Activated effector memory CD4-positive, alpha-beta T cell treated with Interleukin-2 at 50 U/mL for 16 hours (primary cell): Measurements from ENCODE around the gene MAN2A2.
"Not testable (repeated sequence)": the region's sequence is repeated elsewhere in the genome, so short reads cannot be mapped to it uniquely, and the experiment has no call there.

Source experiments
- DNase-seq: peaks from one replicate; pipeline ENCODE4 v3.0.0-alpha.2; 2020

MAN2A2 gene

GRCh38 chr15:90871716-90872485, 31.2 kb upstream of the MAN2A2 start:
- DNase-seq = no peak

GRCh38 chr15:90872486-90873184, 30.5 kb upstream of the MAN2A2 start:
- DNase-seq = no peak

- no peak for DNase-seq
Observed at GRCh38 chr15:90873488-90873997, 29.6 kb upstream of the MAN2A2 start.

GRCh38 chr15:90873998-90874605, 29.0 kb upstream of the MAN2A2 start:
- DNase-seq = no peak

GRCh38 chr15:90874986-90875385, 28.1 kb upstream of the MAN2A2 start:
- DNase-seq = not testable (repeated sequence)

- no peak for DNase-seq
Observed at GRCh38 chr15:90875549-90875981, 27.5 kb upstream of the MAN2A2 start.

- no peak for DNase-seq
Observed at GRCh38 chr15:90876046-90876445, 27.1 kb upstream of the MAN2A2 start.

- no peak for DNase-seq
Observed at GRCh38 chr15:90876512-90877170, 26.5 kb upstream of the MAN2A2 start.

GRCh38 chr15:90877315-90877714, 25.8 kb upstream of the MAN2A2 start:
- no peak for DNase-seq

- DNase-seq = no peak
Observed at GRCh38 chr15:90877996-90878395, 25.1 kb upstream of the MAN2A2 start.

GRCh38 chr15:90878660-90879059, 24.4 kb upstream of the MAN2A2 start:
- DNase-seq = no peak

- no peak for DNase-seq
Observed at GRCh38 chr15:90879730-90880366, 23.3 kb upstream of the MAN2A2 start.

- no peak for DNase-seq
Observed at GRCh38 chr15:90880381-90881145, 22.5 kb upstream of the MAN2A2 start.

GRCh38 chr15:90881181-90881977, 21.7 kb upstream of the MAN2A2 start:
- DNase-seq = no peak

GRCh38 chr15:90881978-90882721, 21.0 kb upstream of the MAN2A2 start:
- no peak for DNase-seq

- DNase-seq = no peak
Observed at GRCh38 chr15:90882781-90883525, 20.1 kb upstream of the MAN2A2 start.

GRCh38 chr15:90883526-90883975, 19.6 kb upstream of the MAN2A2 start:
- DNase-seq = no peak

GRCh38 chr15:90883976-90884718, 19.0 kb upstream of the MAN2A2 start, which contains the start of gene FES:
TSS of gene FES (plus strand) at chr15:90884504. CDS start at chr15:90885046, 542 bp downstream.
- no peak for DNase-seq
